GM04504 (cell line): ENCODE results near the gene AKR1C2.
"Not testable (repeated sequence)": the region's sequence is repeated elsewhere in the genome, so short reads cannot be mapped to it uniquely, and the experiment has no call there.

Experiments
- DNase-seq: peaks from one replicate; pipeline ENCODE4 v3.0.0-alpha.2; 2012; ENCODE audit warnings: low read depth

Gene AKR1C2

DNA sequence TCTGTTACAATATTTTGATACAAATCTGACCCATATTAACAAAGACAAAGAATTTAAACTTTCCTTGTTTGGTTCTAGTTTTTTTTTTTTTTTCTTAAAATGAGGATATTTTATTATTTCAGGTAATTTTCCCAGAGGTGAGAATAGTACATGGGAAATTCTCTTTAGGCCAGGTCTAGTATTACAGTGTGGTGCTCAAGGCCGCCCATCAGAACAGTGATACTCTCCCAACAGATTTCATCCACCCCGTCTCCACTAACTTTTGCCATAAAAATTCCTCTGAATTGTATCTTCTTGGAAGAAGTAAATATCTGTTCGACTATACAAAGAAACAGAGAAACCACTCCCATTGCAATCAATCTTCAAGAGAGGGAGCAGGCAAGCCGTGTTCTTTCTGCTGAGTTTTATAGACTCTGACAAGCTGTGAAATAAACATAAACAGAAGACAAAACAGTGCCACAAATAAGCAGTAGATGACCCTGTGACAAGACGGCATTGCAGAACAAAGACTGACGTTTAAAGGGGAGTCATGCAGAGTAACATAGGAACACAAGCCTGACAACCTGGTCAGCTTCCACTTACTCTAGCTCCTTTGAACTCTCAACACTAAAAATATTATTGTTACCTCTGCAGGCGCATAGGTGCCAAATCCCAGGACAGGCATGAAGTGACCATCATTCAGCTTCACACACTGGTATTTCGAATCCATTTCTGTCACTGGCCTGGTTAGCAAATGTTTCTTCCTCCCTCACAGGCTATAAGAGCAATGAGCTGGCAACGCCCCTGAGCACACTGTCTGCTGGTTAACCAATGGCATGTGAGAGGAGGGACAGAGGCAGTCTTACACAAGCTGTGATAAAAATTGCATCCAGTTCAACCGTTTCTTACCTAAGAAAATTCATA, at the start of gene AKR1C2:
Gene AKR1C2, minus strand, starts transcription at position 731 of the 903 bp plus-strand sequence. Its CDS starts 22 bp downstream, at position 709.
- not testable (repeated sequence) for DNase-seq

GRCh38 chr10:5052951-5053500, 49.4 kb upstream of the AKR1C2 start:
- not testable (repeated sequence) for DNase-seq

GRCh38 chr10:5047912-5048628, 44.4 kb upstream of the AKR1C2 start:
- no peak for DNase-seq

GRCh38 chr10:5047055-5047454, 43.4 kb upstream of the AKR1C2 start:
- not testable (repeated sequence) for DNase-seq

- DNase-seq, result no peak
These were observed 42.8 kb upstream of the AKR1C2 start for GRCh38 chr10:5046410-5046809.

- DNase-seq, result no peak
These were observed 41.4 kb upstream of the AKR1C2 start for GRCh38 chr10:5045095-5045494.

- DNase-seq, result no peak
These were observed 40.1 kb upstream of the AKR1C2 start for GRCh38 chr10:5043716-5044115.

DNA sequence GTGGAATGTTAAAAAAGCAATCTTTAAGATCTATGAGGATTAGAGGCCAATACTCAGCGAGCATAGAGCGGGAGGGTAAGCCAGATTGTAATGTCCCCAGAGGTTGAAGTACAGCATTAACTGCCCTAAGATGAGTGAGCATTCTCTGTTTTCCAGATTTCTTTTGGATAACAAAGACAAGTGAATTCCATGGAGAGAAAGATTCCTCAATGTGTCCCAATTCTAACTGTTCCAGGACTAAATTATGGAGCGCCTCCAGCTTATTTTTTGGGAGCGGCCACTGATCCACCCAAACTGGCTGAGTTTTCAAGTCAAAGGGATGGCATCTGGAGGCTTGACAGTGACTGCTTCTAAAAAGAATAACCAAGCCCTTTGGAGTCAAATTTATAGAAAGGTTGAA, 39.3 kb upstream of the AKR1C2 start:
- DNase-seq, result no peak

DNA sequence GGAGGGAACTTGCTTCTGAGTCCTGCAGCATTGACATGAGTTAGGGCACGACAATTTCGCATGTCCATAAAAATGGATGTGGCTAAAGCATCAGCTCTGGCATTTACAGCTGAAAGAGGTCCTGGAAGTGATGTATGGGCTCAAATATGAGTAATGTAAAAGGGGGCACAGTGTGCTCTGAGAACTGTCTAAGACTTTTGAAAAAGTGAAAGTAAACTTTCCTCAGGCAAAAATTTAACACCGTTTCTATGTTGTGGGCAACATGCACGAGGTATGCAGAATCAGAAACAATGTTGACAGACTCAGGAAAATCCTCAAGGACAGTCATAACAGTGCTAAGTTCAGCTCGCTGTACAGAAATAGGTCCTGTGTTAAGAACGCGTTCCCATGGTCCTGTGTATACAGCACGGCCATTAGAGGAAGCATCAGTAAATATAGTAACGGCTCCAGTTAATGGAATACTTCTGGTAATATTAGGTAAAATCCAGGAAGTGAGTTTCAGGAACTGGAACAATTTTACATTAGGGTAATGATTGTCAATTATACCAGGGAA, 37.9 kb upstream of the AKR1C2 start:
- no peak for DNase-seq

DNA sequence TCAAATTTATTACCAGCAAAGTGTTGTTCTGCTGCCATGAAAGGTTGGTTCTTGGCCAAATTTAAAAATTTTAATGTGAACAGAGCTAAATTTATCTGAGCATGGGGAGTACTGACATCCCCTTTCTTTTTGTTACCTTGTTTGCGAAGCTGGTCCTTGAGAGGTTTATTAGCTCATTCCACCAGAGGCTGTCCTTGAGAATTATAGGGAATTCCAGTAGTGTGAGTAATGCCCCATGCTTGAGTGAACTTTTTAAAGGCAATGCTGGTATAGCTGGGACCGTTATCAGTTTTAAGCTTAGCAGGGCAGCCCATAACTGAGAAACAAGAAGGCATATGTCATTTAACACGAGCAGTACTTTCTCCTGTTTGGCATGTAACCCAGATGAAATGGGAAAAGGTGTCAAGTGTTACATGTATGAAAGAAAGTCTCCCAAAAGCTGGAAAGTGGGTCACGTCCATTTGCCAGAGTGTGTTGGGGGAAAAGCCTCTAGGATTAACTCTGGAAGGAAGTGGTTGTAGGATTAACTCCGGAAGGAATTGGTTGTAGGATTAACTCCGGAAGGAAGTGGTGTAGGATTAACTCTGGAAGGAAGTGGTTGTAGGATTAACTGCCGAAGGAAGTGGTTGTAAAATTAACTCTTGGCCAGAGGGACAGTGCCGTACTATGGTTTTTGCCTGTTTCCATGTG, 37.3 kb upstream of the AKR1C2 start:
- DNase-seq, result no peak

DNA sequence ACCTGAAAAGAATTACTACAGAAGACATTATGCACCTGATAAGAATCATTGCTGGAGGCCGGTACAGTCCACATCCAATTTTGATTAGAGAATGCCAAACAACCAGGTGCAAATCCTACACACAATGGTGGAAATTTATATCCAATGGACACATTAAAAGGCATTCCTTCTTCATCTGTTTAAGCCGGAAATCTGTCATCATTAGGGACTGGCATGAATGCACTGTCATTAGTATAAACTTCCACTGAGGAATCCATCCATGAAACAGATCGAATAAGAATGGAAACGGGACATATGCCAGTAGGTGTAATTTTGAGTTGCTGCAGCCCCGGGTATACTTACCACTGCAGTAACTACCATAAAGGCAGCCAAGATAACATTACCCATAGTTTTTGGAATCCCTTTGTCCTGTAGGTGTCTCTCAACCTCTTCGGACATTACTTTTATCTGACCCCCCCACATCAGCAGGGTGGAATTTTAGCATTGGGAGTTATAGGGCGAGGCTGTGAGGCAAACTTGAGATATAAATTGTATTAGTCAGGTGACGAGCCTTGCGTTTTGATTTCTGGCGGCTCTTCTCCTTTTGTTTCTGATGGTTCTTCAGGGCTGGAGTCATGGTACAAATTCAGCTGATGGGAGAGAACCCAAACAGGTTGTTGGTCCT, 36.5 kb upstream of the AKR1C2 start:
- DNase-seq, result no peak

- DNase-seq, result no peak
These were observed 35.1 kb upstream of the AKR1C2 start for GRCh38 chr10:5038733-5039132.

DNA sequence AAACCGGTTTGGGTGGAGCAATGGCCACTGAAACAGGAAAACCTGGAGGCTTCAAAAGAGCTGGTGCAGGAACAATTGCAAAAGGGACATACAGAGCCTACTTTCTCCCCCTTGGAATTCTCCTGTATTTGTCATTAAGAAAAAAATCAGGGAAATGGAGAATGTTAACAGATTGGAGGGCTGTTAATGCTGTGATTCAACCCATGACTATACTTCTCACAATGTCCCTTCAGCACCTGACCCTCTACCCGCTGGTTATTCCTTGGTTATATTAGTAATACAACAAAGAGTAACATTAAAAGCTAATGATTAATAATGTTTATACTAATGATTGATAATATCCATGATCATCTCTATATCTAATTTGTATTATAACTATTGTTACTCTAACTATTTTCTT, 34.4 kb upstream of the AKR1C2 start:
- DNase-seq, result no peak

DNA sequence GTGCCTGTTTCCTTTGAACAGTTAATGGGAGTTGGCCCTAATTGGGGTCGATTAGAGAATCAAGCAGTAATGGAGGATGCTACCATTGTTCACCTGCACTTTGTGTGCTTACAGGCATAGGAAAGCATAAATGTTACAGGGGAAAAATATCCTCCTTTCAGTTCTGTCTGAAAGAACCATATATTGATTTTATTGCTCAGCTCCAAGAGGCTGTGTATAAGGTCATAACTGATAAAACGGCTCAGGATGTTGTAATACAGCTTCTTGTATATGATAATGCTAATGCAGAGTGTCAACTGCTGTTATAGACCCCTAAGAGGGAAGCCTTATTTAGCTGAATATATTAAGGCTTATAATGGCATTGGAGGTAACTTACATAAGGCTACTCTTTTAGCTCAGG, 32.9 kb upstream of the AKR1C2 start:
- no peak for DNase-seq

GRCh38 chr10:5035356-5035755, 31.7 kb upstream of the AKR1C2 start:
- DNase-seq, result no peak

- DNase-seq, result no peak
These were observed 30.9 kb upstream of the AKR1C2 start for GRCh38 chr10:5034588-5034987.

GRCh38 chr10:5033061-5033778, 29.6 kb upstream of the AKR1C2 start:
- no peak for DNase-seq

DNA sequence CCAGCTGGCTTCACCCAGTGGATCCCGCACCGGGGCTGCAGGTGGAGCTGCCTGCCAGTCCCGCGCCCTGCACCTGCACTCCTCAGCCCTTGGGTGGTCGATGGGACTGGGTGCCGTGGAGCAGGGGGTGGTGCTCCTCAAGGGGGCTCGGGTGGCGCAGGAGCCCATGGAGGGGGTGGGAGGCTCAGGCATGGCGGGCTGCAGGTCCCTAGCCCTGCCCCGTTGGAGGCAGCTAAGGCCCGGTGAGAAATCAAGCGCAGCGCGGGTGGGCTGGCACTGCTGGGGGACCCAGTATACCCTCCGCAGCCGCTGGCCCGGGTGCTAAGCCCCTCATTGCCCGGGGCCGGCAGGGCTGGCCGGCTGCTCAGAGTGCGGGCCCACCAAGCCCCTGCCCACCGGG, 28.8 kb upstream of the AKR1C2 start:
- DNase-seq, result not testable (repeated sequence)

- DNase-seq, result not testable (repeated sequence)
These were observed 27.9 kb upstream of the AKR1C2 start for GRCh38 chr10:5031588-5031987.

DNA sequence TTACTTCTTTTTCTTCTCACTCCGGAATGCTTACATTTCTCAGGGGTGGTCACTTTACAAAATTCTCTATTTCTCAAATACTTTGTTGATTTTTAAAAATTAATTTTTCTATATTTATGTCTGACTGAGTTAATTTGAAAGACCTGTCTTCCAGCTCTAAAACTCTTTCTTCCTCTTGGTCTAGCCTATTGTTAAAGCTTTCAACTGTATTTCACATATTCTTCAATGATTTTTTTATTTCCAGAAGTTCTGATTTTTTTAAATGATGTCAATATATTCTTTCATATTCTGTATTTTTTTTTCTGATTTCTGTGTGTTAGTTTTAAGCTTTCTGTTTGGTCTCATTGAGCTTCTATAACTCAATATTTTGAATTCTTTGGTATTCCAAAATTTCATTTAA, 27.3 kb upstream of the AKR1C2 start:
- DNase-seq, result no peak

DNA sequence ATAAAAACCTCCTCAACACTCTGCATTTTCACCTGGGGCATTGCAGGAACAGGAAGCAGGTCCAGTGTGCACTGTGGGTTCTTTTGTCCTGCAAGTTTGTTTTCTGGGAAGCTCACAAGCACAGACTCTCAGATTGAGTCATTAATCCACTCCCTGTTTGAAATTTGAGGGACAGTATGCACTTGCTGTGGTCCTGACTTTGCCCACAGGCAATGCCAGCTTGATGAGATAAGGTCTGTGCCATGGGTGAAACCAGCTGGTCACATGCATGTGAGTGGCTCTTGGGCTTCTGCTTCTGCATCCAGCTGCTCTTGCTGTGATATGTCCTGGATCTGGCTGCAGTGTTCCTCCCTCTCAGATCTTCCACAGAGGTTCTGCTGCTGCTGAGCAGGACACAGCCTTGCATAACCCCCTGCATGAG, 21.8 kb upstream of the AKR1C2 start:
- not testable (repeated sequence) for DNase-seq
